Naive thymus-derived CD4-positive, alpha-beta T cell (primary cell): ENCODE data around the gene GNA14. TPM values are rescaled to one million over a fixed set of nuclear protein-coding genes. Genes with fewer than 3 reads are reported as not detected.
A peak's percentile ranks its signal among the peaks of the same experiment; 100 is the strongest.

ENCODE experiments used
- ATAC-seq: fragments of 150-1000 bp; cut with Tn5 transposase; 2 replicates; pipeline ENCODE4 v1.10.0; 2021; ENCODE audit warnings: mild to moderate bottlenecking, moderate library complexity
- CTCF ChIA-PET: fragments of 350-600 bp; sonication (Branson Sonifier 250); formaldehyde crosslinking; loops from one replicate; lab custom pipeline; 2021; ENCODE audit warnings: antibody characterized with exemption; lab: Charles Lee
- POLR2A ChIA-PET: fragments of 350-600 bp; sonication (Branson Sonifier 250); formaldehyde crosslinking; loops from one replicate; lab custom pipeline; 2021; ENCODE audit warnings: antibody characterized with exemption, inconsistent platforms; lab: Charles Lee
- DNase-seq, 9 donors: peaks; one replicate each; pipeline versions ENCODE4 v3.0.0 to v3.0.0-alpha.2; 2020 to 2022; ENCODE audit warnings: mixed read lengths in 1 of 9
- H3K27ac ChIP-seq: one replicate; pipeline ENCODE4 v1.7.0; 2013; ENCODE audit warnings: mild to moderate bottlenecking, low read depth, low read length, moderate library complexity
- H3K27me3 ChIP-seq, 2 donors: one replicate each; pipeline ENCODE4 v1.7.0; 2013; ENCODE audit warnings: low read length in 2 of 2, mild to moderate bottlenecking in 2 of 2, moderate library complexity in 2 of 2; ENCODE audit not compliant: control insufficient read depth in 2 of 2, insufficient read depth in 2 of 2
- H3K36me3 ChIP-seq, 3 experiments: 1 replicate in 2 of 3; 2 replicates in 1 of 3; pipeline ENCODE4 v1.7.0; 2013; ENCODE audit warnings: low read length in 3 of 3, mild to moderate bottlenecking in 3 of 3, moderate library complexity in 1 of 3; ENCODE audit not compliant: insufficient read depth in 3 of 3, control insufficient read depth in 2 of 3
- H3K4me1 ChIP-seq, 2 donors: one replicate each; pipeline ENCODE4 v1.7.0; 2013; ENCODE audit warnings: low read length in 2 of 2, mild to moderate bottlenecking in 2 of 2, moderate library complexity in 1 of 2; ENCODE audit not compliant: control insufficient read depth in 2 of 2, insufficient read depth in 2 of 2
- H3K4me3 ChIP-seq: 2 replicates; pipeline ENCODE4 v1.7.0; 2013; ENCODE audit warnings: mild to moderate bottlenecking, low read length
- H3K9me3 ChIP-seq, 3 experiments: 1 replicate in 2 of 3; 2 replicates in 1 of 3; pipeline ENCODE4 v1.7.0; 2013; ENCODE audit warnings: low read length in 3 of 3; ENCODE audit not compliant: control insufficient read depth in 2 of 3
- H3K27ac Mint-ChIP-seq, 9 donors: one replicate each; pipeline ENCODE4 v1.8.0; 2020 to 2022; ENCODE audit warnings: mixed read lengths in 9 of 9, mild to moderate bottlenecking in 8 of 9, moderate library complexity in 5 of 9, inconsistent platforms in 2 of 9
- H3K27me3 Mint-ChIP-seq, 5 donors: one replicate each; pipeline ENCODE4 v1.8.0; 2021 to 2022; ENCODE audit warnings: mixed read lengths in 5 of 5, mild to moderate bottlenecking in 1 of 5
- H3K36me3 Mint-ChIP-seq, 5 donors: one replicate each; pipeline ENCODE4 v1.8.0; 2020 to 2022; ENCODE audit warnings: mixed read lengths in 5 of 5, mild to moderate bottlenecking in 3 of 5, inconsistent platforms in 1 of 5
- H3K4me1 Mint-ChIP-seq, 7 donors: one replicate each; pipeline ENCODE4 v1.8.0; 2020 to 2022; ENCODE audit warnings: mixed read lengths in 7 of 7, mild to moderate bottlenecking in 3 of 7, inconsistent platforms in 1 of 7
- H3K4me3 Mint-ChIP-seq, 10 donors: one replicate each; pipeline ENCODE4 v1.8.0; 2020 to 2022; ENCODE audit warnings: mild to moderate bottlenecking in 10 of 10, mixed read lengths in 10 of 10, moderate library complexity in 6 of 10, inconsistent platforms in 2 of 10
- H3K9me3 Mint-ChIP-seq, 11 donors: one replicate each; pipeline ENCODE4 v1.8.0; 2020 to 2022; ENCODE audit warnings: mixed read lengths in 11 of 11, mild to moderate bottlenecking in 4 of 11, inconsistent platforms in 1 of 11, moderate library complexity in 1 of 11
- intact Hi-C, 2 donors: fragments of 100-400 bp; cut with micrococcal nuclease; formaldehyde crosslinking; loops; one replicate each; pipeline ENCODE4 v1.15.1; 2023
- polyA plus RNA-seq, 2 donors: library from polyadenylated mRNA; unstranded; fragments of 300-500 nt; fragmentation: Illumina TruSeq; gene quantifications; one replicate each; pipeline ENCODE4 v1.2.3, GENCODE V29; 2021
- total RNA-seq, 6 experiments: library from RNA in 5 of 6; stranded (reverse) in 5 of 6; gene quantifications; 1 replicate in 5 of 6; 2 replicates in 1 of 6; pipeline ENCODE4 v1.2.3 and lab custom pipeline; 2021 to 2026

GNA14 gene
- total and polyA plus RNA-seq, 7 experiments from 2014 or later, result 0.34 TPM; not detected in 6

DNA sequence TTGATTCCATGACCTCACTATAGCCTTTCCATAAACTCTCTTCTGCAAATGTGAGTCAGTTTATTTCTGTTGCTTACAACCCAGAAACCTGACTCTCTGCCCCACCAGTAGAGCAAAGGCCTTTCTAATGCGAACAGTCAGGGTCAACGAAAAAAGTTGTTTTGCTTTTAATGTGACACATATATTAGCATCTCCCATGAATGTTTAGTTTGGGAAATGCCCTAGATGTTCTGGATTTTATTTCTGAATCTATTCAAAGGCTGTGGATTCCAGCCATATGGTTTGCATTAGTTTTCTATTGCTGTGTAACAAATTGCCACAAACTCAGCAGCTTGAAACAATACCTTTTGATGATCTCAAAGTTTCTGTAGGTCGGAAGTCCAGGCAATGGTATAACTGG is 193.5 kb downstream of the GNA14 start:
- H3K4me1 ChIP-seq, result no peaks in the 10 kb centered on the region
- H3K4me3 ChIP-seq, result no peak overlapping the region
- POLR2A ChIA-PET, result no interaction called here
- peaks cover 9 to 30% (median 24%) of the 10 kb centered on the region in 7 donors for H3K4me1 Mint-ChIP-seq
- H3K27ac Mint-ChIP-seq, result peak overlapping the region in 2 of 9 donors; percentile 2 to 53
- peaks cover 0 to 4% (median 0%) of the 10 kb centered on the region in 5 donors for H3K27me3 Mint-ChIP-seq
- no peak for DNase-seq
- H3K27me3 ChIP-seq, result no peaks in the 10 kb centered on the region
- H3K9me3 ChIP-seq, result no peaks in the 10 kb centered on the region
- H3K4me3 Mint-ChIP-seq, result peak overlapping the region in 2 of 10 donors; percentile 84 to 88
- ATAC-seq, result no peak
- H3K9me3 Mint-ChIP-seq, result peaks cover 0 to 3% (median 0%) of the 10 kb centered on the region in 11 donors
- CTCF ChIA-PET, result interaction anchor here (0.7 to 1.7 kb wide), 6 partner anchors 12 to 712 kb away, joined by 3 to 10 read pairs (median 4); no protein-coding TSS in a partner anchor
- H3K36me3 ChIP-seq, result no peaks in the 10 kb centered on the region
- H3K27ac ChIP-seq, result no peak overlapping the region
- H3K36me3 Mint-ChIP-seq, result peaks cover 0 to 4% (median 0%) of the 10 kb centered on the region in 5 donors
- intact Hi-C loops, result loop anchor here (5.0 to 10.0 kb wide), 5 partner anchors 277 to 760 kb away; partner anchors contain the start of gene VPS13A (in 1 of the 2)

GRCh38 chr9:77453825-77454647 is 194.1 kb downstream of the GNA14 start:
- CTCF ChIA-PET, result interaction anchor here (0.7 to 1.8 kb wide), 10 partner anchors 9 to 1998 kb away, joined by 3 to 10 read pairs (median 4); no protein-coding TSS in a partner anchor
- H3K27me3 ChIP-seq, result no peaks in the 10 kb centered on the region
- peak in 2 of 9 donors; percentile 14 for DNase-seq
- Mint-ChIP-seq H3K27ac (peak overlapping the region; percentile 53 to 95 (median 79)), H3K36me3 (peaks cover 0 to 4% (median 0%) of the 10 kb centered on the region in 5 donors), H3K4me3 (peak overlapping the region; percentile 70 to 92 (median 86)), H3K4me1 (peaks cover 9 to 30% (median 22%) of the 10 kb centered on the region in 7 donors), H3K27me3 (peaks cover 0 to 4% (median 0%) of the 10 kb centered on the region in 5 donors), H3K9me3 (peaks cover 0 to 3% (median 0%) of the 10 kb centered on the region in 11 donors)
- H3K36me3 ChIP-seq, result no peaks in the 10 kb centered on the region
- intact Hi-C loops, result loop anchor here (10.0 kb wide), 2 partner anchors 391 to 761 kb away; no protein-coding TSS in a partner anchor
- no peaks in the 10 kb centered on the region for H3K4me1 ChIP-seq
- H3K9me3 ChIP-seq, result no peaks in the 10 kb centered on the region
- POLR2A ChIA-PET, result no interaction called here
- ATAC-seq, result no peak
- no peak overlapping the region for H3K4me3 ChIP-seq
- no peak overlapping the region for H3K27ac ChIP-seq

DNA sequence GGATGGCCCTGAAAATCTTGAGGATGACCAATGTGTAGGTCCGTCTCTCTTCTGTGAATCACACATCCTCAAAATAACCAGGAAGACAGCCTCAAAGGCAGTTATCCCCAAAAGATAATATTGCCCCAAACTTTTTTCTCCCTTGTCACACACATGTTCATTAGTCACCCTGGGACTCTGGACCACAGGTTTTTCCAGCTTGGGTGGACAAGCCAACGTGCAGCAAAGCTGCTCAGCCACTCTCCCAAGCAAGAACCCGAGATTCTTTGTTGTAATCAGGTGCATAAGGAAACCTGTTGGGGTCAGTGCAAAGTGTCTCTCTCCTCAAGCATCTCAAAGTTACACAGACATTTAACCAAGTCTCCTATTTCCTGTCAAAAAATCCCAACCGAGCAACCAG is 196.6 kb downstream of the GNA14 start:
- Histone ChIP-seq H3K27me3 (no peaks in the 10 kb centered on the region), H3K9me3 (no peaks in the 10 kb centered on the region), H3K4me3 (no peak overlapping the region), H3K27ac (no peak overlapping the region), H3K36me3 (no peaks in the 10 kb centered on the region), H3K4me1 (no peaks in the 10 kb centered on the region)
- ATAC-seq, result no peak
- Mint-ChIP-seq H3K4me1 (peaks cover 5 to 21% (median 12%) of the 10 kb centered on the region in 7 donors), H3K36me3 (peaks cover 0 to 11% (median 0%) of the 10 kb centered on the region in 5 donors), H3K27ac (no peak overlapping the region), H3K27me3 (peaks cover 0 to 11% (median 0%) of the 10 kb centered on the region in 5 donors), H3K9me3 (peaks cover 0 to 10% (median 2%) of the 10 kb centered on the region in 11 donors), H3K4me3 (no peak overlapping the region)
- intact Hi-C loops, result loop anchor here (10.0 kb wide), 2 partner anchors 393 to 763 kb away; no protein-coding TSS in a partner anchor
- ChIA-PET POLR2A (no interaction called here), CTCF (interaction anchor here (2.7 kb wide), 1 partner anchor 18 kb away, joined by 7 read pairs; no protein-coding TSS in a partner anchor)
- DNase-seq, result no peak

GRCh38 chr9:77450085-77450475 is 198.0 kb downstream of the GNA14 start:
- ATAC-seq, result no peak
- Histone ChIP-seq H3K27me3 (no peaks in the 10 kb centered on the region), H3K4me3 (no peak overlapping the region), H3K36me3 (no peaks in the 10 kb centered on the region), H3K4me1 (no peaks in the 10 kb centered on the region), H3K9me3 (no peaks in the 10 kb centered on the region), H3K27ac (no peak overlapping the region)
- ChIA-PET POLR2A (no interaction called here), CTCF (interaction anchor here (2.7 kb wide), 1 partner anchor 16 kb away, joined by 7 read pairs; no protein-coding TSS in a partner anchor)
- Mint-ChIP-seq H3K4me1 (peaks cover 5 to 18% (median 12%) of the 10 kb centered on the region in 7 donors), H3K36me3 (peaks cover 0 to 11% (median 0%) of the 10 kb centered on the region in 5 donors), H3K27me3 (peaks cover 0 to 11% (median 0%) of the 10 kb centered on the region in 5 donors), H3K9me3 (peaks cover 0 to 10% (median 2%) of the 10 kb centered on the region in 11 donors), H3K27ac (no peak overlapping the region), H3K4me3 (no peak overlapping the region)
- DNase-seq, result no peak
- intact Hi-C loops, result loop anchor here (10.0 kb wide), 2 partner anchors 395 to 765 kb away; no protein-coding TSS in a partner anchor

- Mint-ChIP-seq H3K36me3 (peaks cover 0 to 11% (median 0%) of the 10 kb centered on the region in 5 donors), H3K27ac (no peak overlapping the region), H3K27me3 (peaks cover 0 to 11% (median 2%) of the 10 kb centered on the region in 5 donors), H3K4me1 (peaks cover 5 to 12% (median 9%) of the 10 kb centered on the region in 7 donors), H3K9me3 (peaks cover 0 to 10% (median 2%) of the 10 kb centered on the region in 11 donors), H3K4me3 (no peak overlapping the region)
- H3K36me3 ChIP-seq, result no peaks in the 10 kb centered on the region
- no peaks in the 10 kb centered on the region for H3K4me1 ChIP-seq
- ChIA-PET CTCF (interaction anchor here (2.7 kb wide), 1 partner anchor 16 kb away, joined by 7 read pairs; no protein-coding TSS in a partner anchor), POLR2A (no interaction called here)
- ATAC-seq, result no peak
- no peaks in the 10 kb centered on the region for H3K9me3 ChIP-seq
- no peak for DNase-seq
- intact Hi-C loops, result loop anchor here (10.0 kb wide), 2 partner anchors 395 to 765 kb away; no protein-coding TSS in a partner anchor
- no peak overlapping the region for H3K27ac ChIP-seq
- H3K27me3 ChIP-seq, result no peaks in the 10 kb centered on the region
- H3K4me3 ChIP-seq, result no peak overlapping the region
Observed at GRCh38 chr9:77449240-77450084, 198.7 kb downstream of the GNA14 start.

DNA sequence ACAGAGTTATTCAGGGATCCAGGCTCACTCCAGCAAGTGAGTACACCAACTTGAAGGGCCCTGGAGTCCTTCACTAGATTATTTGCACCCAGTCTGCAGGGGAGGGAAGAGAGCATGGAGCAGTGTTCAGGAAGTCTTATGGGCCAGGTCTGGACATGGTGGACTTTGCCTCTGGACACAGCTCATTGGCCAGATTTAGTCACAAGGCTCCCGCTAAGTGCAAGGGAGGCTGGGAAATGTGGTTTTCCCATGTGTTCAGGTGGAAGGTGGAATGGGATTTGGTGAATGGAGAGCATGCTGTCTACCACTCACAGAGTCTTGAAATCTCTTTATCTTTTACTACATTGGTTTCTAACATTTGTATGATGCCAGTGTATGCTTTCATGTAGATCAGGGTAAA is 200.5 kb downstream of the GNA14 start:
- CTCF ChIA-PET, result no interaction called here
- no peak for ATAC-seq

More for the DNA sequence above, 200.5 kb downstream of the GNA14 start:
- DNase-seq, result no peak
- no peak overlapping the region for H3K4me3 ChIP-seq
- H3K27ac ChIP-seq, result no peak overlapping the region
- POLR2A ChIA-PET, result no interaction called here
- H3K4me3 Mint-ChIP-seq, result no peak overlapping the region
- no peaks in the 10 kb centered on the region for H3K9me3 ChIP-seq
- no peaks in the 10 kb centered on the region for H3K27me3 ChIP-seq
- H3K4me1 ChIP-seq, result no peaks in the 10 kb centered on the region
- intact Hi-C loops, result no loop called here
- H3K27ac Mint-ChIP-seq, result peak overlapping the region in 1 of 9 donors; percentile 3
- peaks cover 0 to 11% (median 0%) of the 10 kb centered on the region in 5 donors for H3K36me3 Mint-ChIP-seq
- H3K4me1 Mint-ChIP-seq, result no peaks in the 10 kb centered on the region
- H3K27me3 Mint-ChIP-seq, result peaks cover 0 to 11% (median 3%) of the 10 kb centered on the region in 5 donors
- no peaks in the 10 kb centered on the region for H3K36me3 ChIP-seq
- H3K9me3 Mint-ChIP-seq, result peaks cover 0 to 10% (median 2%) of the 10 kb centered on the region in 11 donors
